Transverse colon (tissue), 4 donors: ENCODE data around the gene GPHN.

Experiments
- CTCF ChIP-seq, 5 experiments: fragments of 200-600 bp in 3 of 5; fragments of 450-650 bp in 2 of 5; sonication (generic) in 3 of 5; IDR thresholded peaks; 1 replicate in 2 of 5; 2 replicates in 3 of 5; pipeline ENCODE4 v1.5.1; 2016 to 2017; ENCODE audit warnings: antibody characterized with exemption in 5 of 5, inconsistent platforms in 3 of 5, mild to moderate bottlenecking in 2 of 5, moderate library complexity in 1 of 5
- EP300 ChIP-seq: sonication (generic); formaldehyde crosslinking; IDR thresholded peaks from one replicate; pipeline ENCODE4 v1.6.1; 2017; ENCODE audit warnings: antibody characterized with exemption, low read depth
- POLR2A ChIP-seq: fragments of 450-650 bp; IDR thresholded peaks from one replicate; pipeline ENCODE4 v1.6.1; 2016; ENCODE audit warnings: antibody characterized with exemption, mild to moderate bottlenecking, moderate library complexity
- POLR2AphosphoS5 ChIP-seq, 3 donors: sonication (generic); formaldehyde crosslinking; IDR thresholded peaks; one replicate each; pipeline ENCODE4 v1.6.1; 2016; ENCODE audit warnings: antibody characterized with exemption in 3 of 3

DNA sequence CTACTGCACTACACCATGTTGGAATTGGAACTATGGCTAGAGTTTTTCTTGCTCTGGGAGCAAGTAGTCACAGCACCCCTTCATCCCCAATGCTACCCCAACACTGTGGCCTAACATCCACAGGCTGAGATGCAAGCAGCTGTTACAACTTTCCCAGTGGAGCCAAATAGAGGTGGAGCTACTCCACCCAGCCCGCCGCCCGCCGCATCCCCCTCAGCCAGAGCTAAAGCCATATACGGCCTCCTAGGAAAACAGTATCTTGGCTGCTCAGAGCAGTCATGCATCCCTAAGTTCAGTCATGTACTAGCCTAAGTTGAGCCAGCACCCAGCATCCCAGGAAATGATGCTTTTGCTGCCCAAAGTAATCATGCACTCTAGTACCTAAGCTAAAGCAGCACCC lies 664.1 kb downstream of the GPHN start:
- TF ChIP-seq CTCF (IDR thresholded peaks at IDR 0.05) = no peak
- no peak for TF ChIP-seq POLR2AphosphoS5 (IDR thresholded peaks at IDR 0.05)
- TF ChIP-seq POLR2A = no peak
- no peak for TF ChIP-seq EP300
